HepG2 (cell line): ENCODE measurements around the gene ARHGEF7. TPM values are rescaled to one million over a fixed set of nuclear protein-coding genes. Genes with fewer than 3 reads are reported as not detected.

Experiments used
- ATAC-seq: fragments of 200-7000 bp; cut with Tn5 transposase; 3 replicates; pipeline ENCODE4 v1.9.1; 2020; ENCODE audit warnings: mild to moderate bottlenecking, moderate library complexity
- BruUV-seq: library from RNA; stranded (reverse); fragments of 400-500 nt; replicated peaks from 2 replicates; lab custom pipeline; 2021; lab: Mats Ljungman, UMichigan
- CTCF ChIA-PET: fragments of 300-600 bp; formaldehyde crosslinking; extraction: SDS; loops from one replicate; lab custom pipeline; 2021; ENCODE audit warnings: low total read pairs, inconsistent platforms, low intra/inter-chr PET ratio; lab: Yijun Ruan, JAX
- POLR2A ChIA-PET: fragments of 350-600 bp; sonication (Branson Sonifier 250); formaldehyde crosslinking; loops from one replicate; lab custom pipeline; 2020; ENCODE audit warnings: antibody characterized with exemption, inconsistent platforms; lab: Yijun Ruan, JAX
- DNase-seq: peaks from one replicate; pipeline ENCODE4 v3.0.0-alpha.2; 2015; ENCODE audit warnings: low spot score
- FAIRE-seq: peaks from 3 replicates; lab custom pipeline; 2011; peaks lifted over from hg19 to GRCh38; lab: Jason Lieb, UNC
- H2AFZ ChIP-seq: one replicate; pipeline ENCODE4 v1.6.1; 2011; ENCODE audit warnings: low read length, inconsistent platforms
- H3K27ac ChIP-seq: fragments of 300-600 bp; 3 replicates; pipeline ENCODE4 v1.8.0; 2011; ENCODE audit warnings: mixed run types, mild to moderate bottlenecking, mixed read lengths, low read length, inconsistent platforms; ENCODE audit not compliant: insufficient read depth; ENCODE audit errors: extremely low read length
- H3K27me3 ChIP-seq, 2 experiments: fragments of 200-600 bp in 1 of 2; 2 replicates in 1 of 2; 3 replicates in 1 of 2; pipeline versions ENCODE4 v1.6.0 to v1.8.0; 2011; ENCODE audit warnings: low read length in 2 of 2, mild to moderate bottlenecking in 2 of 2, moderate library complexity in 2 of 2, inconsistent platforms in 1 of 2; ENCODE audit not compliant: insufficient read depth in 2 of 2, control insufficient read depth in 1 of 2
- H3K36me3 ChIP-seq, 2 experiments: fragments of 200-600 bp in 1 of 2; replicated peaks in 1 of 2; 2 replicates in 1 of 2; 3 replicates in 1 of 2; pipeline versions ENCODE4 v1.5.1 to v1.8.0; 2011; ENCODE audit warnings: low read length in 2 of 2, inconsistent platforms in 1 of 2; ENCODE audit not compliant: insufficient read depth in 2 of 2, control insufficient read depth in 1 of 2
- H3K4me1 ChIP-seq: 2 replicates; pipeline ENCODE4 v1.5.1; 2012; ENCODE audit warnings: low read length, inconsistent platforms; ENCODE audit not compliant: insufficient read depth
- H3K4me2 ChIP-seq: 2 replicates; pipeline ENCODE4 v1.6.0; 2011; ENCODE audit warnings: low read depth, low read length, inconsistent platforms
- H3K4me3 ChIP-seq, 3 experiments: fragments of 200-600 bp in 1 of 3; sonication (generic), shearing (Covaris generic) in 1 of 3; replicated peaks in 1 of 3; 2 replicates each; pipeline ENCODE4 v1.5.1; 2011 to 2016; ENCODE audit warnings: low read length in 3 of 3, inconsistent platforms in 2 of 3, low read depth in 2 of 3, mild to moderate bottlenecking in 2 of 3, control low read depth in 1 of 3, mixed read lengths in 1 of 3; ENCODE audit not compliant: insufficient read depth in 1 of 3
- H3K79me2 ChIP-seq: one replicate; pipeline ENCODE4 v1.6.1; 2011; ENCODE audit warnings: low read length, inconsistent platforms; ENCODE audit not compliant: insufficient read depth
- H3K9ac ChIP-seq: 2 replicates; pipeline ENCODE4 v1.6.0; 2011; ENCODE audit warnings: mild to moderate bottlenecking, low read depth, low read length, inconsistent platforms; ENCODE audit not compliant: insufficient read depth
- H3K9me3 ChIP-seq: 2 replicates; pipeline ENCODE4 v1.5.1; 2012; ENCODE audit warnings: mild to moderate bottlenecking, low read length
- H4K20me1 ChIP-seq: 2 replicates; pipeline ENCODE4 v1.6.0; 2011; ENCODE audit warnings: inconsistent platforms, mild to moderate bottlenecking, low read length, moderate library complexity; ENCODE audit not compliant: insufficient read depth
- AKAP8 ChIP-seq: sonication (generic); formaldehyde crosslinking; IDR thresholded peaks from 2 replicates; pipeline ENCODE4 v1.5.1; 2020; ENCODE audit warnings: mild to moderate bottlenecking, missing genetic modification reagents
- CSRNP1 ChIP-seq: sonication (generic); formaldehyde crosslinking; IDR thresholded peaks from 2 replicates; pipeline ENCODE4 v1.8.1; 2023; ENCODE audit warnings: mild to moderate bottlenecking, missing genetic modification reagents
- PHF5A ChIP-seq: IDR thresholded peaks from one replicate; pipeline ENCODE4 v1.6.1; 2018; ENCODE audit warnings: low read depth, missing genetic modification reagents; ENCODE audit not compliant: unreplicated experiment
- TAF15 ChIP-seq: fragments of 200-400 bp; formaldehyde crosslinking; IDR thresholded peaks from one replicate; pipeline ENCODE4 v1.6.1; 2018; ENCODE audit warnings: mild to moderate bottlenecking, low read depth, low read length; ENCODE audit not compliant: poor library complexity, severe bottlenecking
- TFDP2 ChIP-seq: sonication (generic); formaldehyde crosslinking; IDR thresholded peaks from 2 replicates; pipeline ENCODE4 v1.4.0; 2020; ENCODE audit warnings: missing genetic modification reagents
- ZNF282 ChIP-seq: fragments of 450-650 bp; IDR thresholded peaks from 2 replicates; pipeline ENCODE4 v1.6.1; 2018; ENCODE audit not compliant: partially characterized antibody
- ZUFSP ChIP-seq: sonication (generic); formaldehyde crosslinking; IDR thresholded peaks from 2 replicates; pipeline ENCODE4 v1.9.0; 2021; ENCODE audit warnings: missing genetic modification reagents, mild to moderate bottlenecking, borderline replicate concordance
- WGBS: methylation state at CpG from one replicate; pipeline ENCODE4 v1.1.6; 2017; ENCODE audit warnings: low lambda C conversion rate; 5-methylcytosine and 5-hydroxymethylcytosine counted together
- in situ Hi-C: cut with HindIII; loops from 2 replicates; pipeline ENCODE4 v1.10.0; 2017; ENCODE audit warnings: low pct_unique_long_range_greater_than_20kb; ENCODE audit not compliant: extremely low pct_ligation_motif_present
- intact Hi-C: fragments of 100-400 bp; cut with micrococcal nuclease; formaldehyde crosslinking; loops from one replicate; pipeline ENCODE4 v1.10.0; 2022; ENCODE audit not compliant: unreplicated experiment
- polyA plus RNA-seq, 8 experiments: library from polyadenylated mRNA; depleted of rRNA in 3 of 8; stranded (reverse) in 7 of 8; unstranded in 1 of 8; fragments of >200 nt; fragmentation: Illumina TruSeq in 4 of 8; extraction: Trizol in 4 of 8; gene quantifications; 2 replicates each; pipeline versions ENCODE4 v1.2.1 to v1.2.3, GENCODE V29; 2011 to 2016; ENCODE audit warnings: low read depth in 4 of 8, missing spikeins in 1 of 8, mixed read lengths in 1 of 8; ENCODE audit not compliant: insufficient read depth in 1 of 8
- total RNA-seq, 5 experiments: library from RNA; depleted of rRNA; stranded (reverse); fragments of >200 nt; fragmentation: Illumina TruSeq; extraction: Trizol; gene quantifications; 2 replicates each; pipeline ENCODE4 v1.2.3, GENCODE V29; 2016; ENCODE audit warnings: low read depth in 1 of 5
- TF ChIP-seq, protein P1 (sequence below): sonication (generic); formaldehyde crosslinking; IDR thresholded peaks from 2 replicates; pipeline ENCODE4 v1.4.0; 2020; ENCODE audit warnings: missing genetic modification reagents
- TF ChIP-seq, protein P2 (sequence below): sonication (generic); formaldehyde crosslinking; IDR thresholded peaks from 2 replicates; pipeline ENCODE4 v1.8.1; 2022; ENCODE audit warnings: mild to moderate bottlenecking, missing genetic modification reagents

The ARHGEF7 gene
- total and polyA plus RNA-seq, 2 of the 13 experiments (the other 11 are each of a cell fraction or from before 2014, with no cell fraction given), result 15.7 to 22.3 TPM

- TF ChIP-seq TAF15 (no peak), TFDP2 (CRISPR knock-in tag) (no peak), CSRNP1 (CRISPR knock-in tag) (no peak), PHF5A (CRISPR knock-in tag) (no peak), AKAP8 (CRISPR knock-in tag) (no peak), ZNF282 (no peak), ZUFSP (no peak)
- TF ChIP-seq, protein P1, sequence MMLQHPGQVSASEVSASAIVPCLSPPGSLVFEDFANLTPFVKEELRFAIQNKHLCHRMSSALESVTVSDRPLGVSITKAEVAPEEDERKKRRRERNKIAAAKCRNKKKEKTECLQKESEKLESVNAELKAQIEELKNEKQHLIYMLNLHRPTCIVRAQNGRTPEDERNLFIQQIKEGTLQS, result no peak
- TF ChIP-seq, protein P2, sequence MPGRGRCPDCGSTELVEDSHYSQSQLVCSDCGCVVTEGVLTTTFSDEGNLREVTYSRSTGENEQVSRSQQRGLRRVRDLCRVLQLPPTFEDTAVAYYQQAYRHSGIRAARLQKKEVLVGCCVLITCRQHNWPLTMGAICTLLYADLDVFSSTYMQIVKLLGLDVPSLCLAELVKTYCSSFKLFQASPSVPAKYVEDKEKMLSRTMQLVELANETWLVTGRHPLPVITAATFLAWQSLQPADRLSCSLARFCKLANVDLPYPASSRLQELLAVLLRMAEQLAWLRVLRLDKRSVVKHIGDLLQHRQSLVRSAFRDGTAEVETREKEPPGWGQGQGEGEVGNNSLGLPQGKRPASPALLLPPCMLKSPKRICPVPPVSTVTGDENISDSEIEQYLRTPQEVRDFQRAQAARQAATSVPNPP, result no peak
- no peak overlapping the region for H2AFZ ChIP-seq
- H3K4me3 ChIP-seq, result no peak overlapping the region
- H4K20me1 ChIP-seq, result no peaks in the 10 kb centered on the region; the same call in 1 of the 2 replicates
- H3K9me3 ChIP-seq, result no peaks in the 10 kb centered on the region
- no TSS peak for BruUV-seq
- H3K27ac ChIP-seq, result no peak overlapping the region
- no peaks in the 10 kb centered on the region for H3K79me2 ChIP-seq
- intact Hi-C loops, result no loop called here
- no peak for ATAC-seq
- no peak for FAIRE-seq
- H3K9ac ChIP-seq, result no peak overlapping the region
- ChIA-PET CTCF (no interaction called here), POLR2A (no interaction called here)
- 96% methylated on average over 7 of the region's 7 CpGs for WGBS
- no peak for DNase-seq
- H3K4me2 ChIP-seq, result no peak overlapping the region
- H3K27me3 ChIP-seq, result no peaks in the 10 kb centered on the region
- in situ Hi-C loops, result no loop called here
- peaks cover 26 to 81% of the 10 kb centered on the region in 2 experiments for H3K36me3 ChIP-seq
- H3K4me1 ChIP-seq, result no peaks in the 10 kb centered on the region
Observed at GRCh38 chr13:111288276-111288675, 173.2 kb downstream of the ARHGEF7 start.
